ENCODE results near the gene TMEM200A.

DNA sequence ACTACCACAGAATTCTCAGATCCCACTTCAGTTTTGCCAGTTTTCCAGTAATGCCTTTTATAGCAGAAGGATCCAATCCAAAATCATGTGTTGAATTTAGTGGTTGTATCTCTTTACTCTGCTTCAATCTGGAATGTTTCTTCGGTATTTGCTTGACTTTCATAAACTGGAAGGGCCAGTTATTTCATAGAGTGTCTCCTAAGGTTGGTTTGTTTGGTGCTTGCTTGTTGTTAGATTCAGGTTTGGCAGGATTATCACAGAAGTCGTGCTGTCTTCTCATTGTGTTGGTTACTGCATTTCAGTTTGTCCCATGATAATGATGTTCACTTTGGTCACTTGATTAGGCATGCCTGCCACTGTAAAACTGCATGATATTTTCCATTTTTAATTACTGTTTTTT is 45.7 kb downstream of the TMEM200A start:
- TF ChIP-seq, protein P1, sequence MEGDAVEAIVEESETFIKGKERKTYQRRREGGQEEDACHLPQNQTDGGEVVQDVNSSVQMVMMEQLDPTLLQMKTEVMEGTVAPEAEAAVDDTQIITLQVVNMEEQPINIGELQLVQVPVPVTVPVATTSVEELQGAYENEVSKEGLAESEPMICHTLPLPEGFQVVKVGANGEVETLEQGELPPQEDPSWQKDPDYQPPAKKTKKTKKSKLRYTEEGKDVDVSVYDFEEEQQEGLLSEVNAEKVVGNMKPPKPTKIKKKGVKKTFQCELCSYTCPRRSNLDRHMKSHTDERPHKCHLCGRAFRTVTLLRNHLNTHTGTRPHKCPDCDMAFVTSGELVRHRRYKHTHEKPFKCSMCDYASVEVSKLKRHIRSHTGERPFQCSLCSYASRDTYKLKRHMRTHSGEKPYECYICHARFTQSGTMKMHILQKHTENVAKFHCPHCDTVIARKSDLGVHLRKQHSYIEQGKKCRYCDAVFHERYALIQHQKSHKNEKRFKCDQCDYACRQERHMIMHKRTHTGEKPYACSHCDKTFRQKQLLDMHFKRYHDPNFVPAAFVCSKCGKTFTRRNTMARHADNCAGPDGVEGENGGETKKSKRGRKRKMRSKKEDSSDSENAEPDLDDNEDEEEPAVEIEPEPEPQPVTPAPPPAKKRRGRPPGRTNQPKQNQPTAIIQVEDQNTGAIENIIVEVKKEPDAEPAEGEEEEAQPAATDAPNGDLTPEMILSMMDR (IDR thresholded peaks at IDR 0.05 in 8 of 11, conservative IDR thresholded peaks at IDR 0.05 in 3 of 11): no peak
- no peak for TF ChIP-seq POLR2AphosphoS5 (IDR thresholded peaks at IDR 0.05)

Data from spleen (tissue), 7 donors.